Nephron (organoid): Measurements from ENCODE around the gene SOX18.

Experiments
- H3K27ac Mint-ChIP-seq, 3 experiments: 2 replicates each; pipeline ENCODE4 v1.8.0; 2020; ENCODE audit warnings: mixed read lengths in 3 of 3, mild to moderate bottlenecking in 2 of 3, moderate library complexity in 1 of 3
- H3K27me3 Mint-ChIP-seq: 2 replicates; pipeline ENCODE4 v1.8.0; 2021; ENCODE audit warnings: low read depth, mild to moderate bottlenecking, moderate library complexity, mixed read lengths
- H3K36me3 Mint-ChIP-seq: 2 replicates; pipeline ENCODE4 v1.8.0; 2020; ENCODE audit warnings: low read depth, mixed read lengths
- H3K4me1 Mint-ChIP-seq: 2 replicates; pipeline ENCODE4 v1.8.0; 2020; ENCODE audit warnings: mixed read lengths
- H3K4me3 Mint-ChIP-seq, 3 experiments: 2 replicates each; pipeline ENCODE4 v1.8.0; 2020; ENCODE audit warnings: mild to moderate bottlenecking in 3 of 3, mixed read lengths in 3 of 3, moderate library complexity in 2 of 3
- H3K9me3 Mint-ChIP-seq: 2 replicates; pipeline ENCODE4 v1.8.0; 2020; ENCODE audit warnings: mixed read lengths
- CTCF ChIP-seq, 3 experiments: fragments of 200-600 bp; sonication (generic); IDR thresholded peaks; one replicate each; pipeline ENCODE4 v1.5.0; 2021; ENCODE audit warnings: antibody characterized with exemption in 3 of 3; ENCODE audit not compliant: unreplicated experiment in 3 of 3

SOX18 gene

DNA sequence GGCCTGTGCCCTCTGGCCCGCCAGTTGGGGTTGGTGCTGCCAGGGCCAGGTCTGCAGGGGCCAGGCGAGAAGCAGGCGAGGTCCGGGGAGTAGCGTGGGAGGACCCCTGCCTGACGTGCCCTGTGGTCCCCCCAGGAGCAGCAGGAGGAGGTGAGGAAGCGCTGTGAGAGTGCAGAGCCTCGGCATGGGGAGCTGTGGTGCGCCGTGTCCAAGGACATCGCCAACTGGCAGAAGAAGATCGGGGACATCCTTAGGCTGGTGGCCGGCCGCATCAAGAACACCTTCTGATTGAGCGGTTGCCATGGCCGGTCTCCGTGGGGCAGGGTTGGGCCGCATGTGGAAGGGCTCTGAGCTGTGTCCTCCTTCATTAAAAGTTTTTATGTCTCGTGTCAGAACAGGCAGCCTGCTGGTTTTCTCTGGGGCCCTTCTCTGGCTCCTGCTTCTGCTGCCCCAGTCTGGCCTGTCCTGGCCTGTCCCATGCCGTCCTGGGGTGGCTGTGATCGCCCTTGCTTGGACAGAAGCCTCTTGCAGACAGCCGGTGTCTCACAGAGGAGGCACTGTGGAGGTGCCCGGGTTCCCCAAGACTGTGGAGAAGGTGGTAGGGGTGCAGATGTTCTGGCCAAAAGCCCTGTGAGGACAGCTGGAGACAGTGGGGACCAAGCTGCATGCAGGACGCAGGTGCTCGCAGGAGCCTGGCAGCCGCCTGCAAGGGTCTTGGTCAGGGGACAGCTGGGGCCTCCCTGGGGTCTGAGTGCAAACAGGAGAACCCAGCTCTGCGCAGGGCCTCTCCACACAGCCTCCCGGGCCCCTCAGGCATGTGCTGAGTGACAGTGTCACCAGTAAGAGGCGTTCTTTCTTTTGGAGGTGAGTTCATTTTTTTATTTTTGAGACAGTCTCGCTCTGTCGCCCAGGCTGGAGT, 16.5 kb downstream of the SOX18 start:
- Mint-ChIP-seq H3K9me3 (no peaks in the 10 kb centered on the region), H3K4me3 (no peak overlapping the region), H3K27me3 (peaks cover 25% of the 10 kb centered on the region), H3K4me1 (peaks cover 16% of the 10 kb centered on the region), H3K27ac (no peak overlapping the region), H3K36me3 (peaks cover 35% of the 10 kb centered on the region)
- no peak for TF ChIP-seq CTCF (IDR thresholded peaks at IDR 0.05; ENCODE audit: unreplicated experiment in 3 of 3)

GRCh38 chr20:64031822-64032314, 17.6 kb downstream of the SOX18 start:
- Mint-ChIP-seq H3K9me3 (no peaks in the 10 kb centered on the region), H3K27me3 (peaks cover 15% of the 10 kb centered on the region), H3K36me3 (peaks cover 44% of the 10 kb centered on the region), H3K27ac (no peak overlapping the region), H3K4me3 (no peak overlapping the region), H3K4me1 (peaks cover 16% of the 10 kb centered on the region)
- no peak for TF ChIP-seq CTCF (IDR thresholded peaks at IDR 0.05; ENCODE audit: unreplicated experiment in 3 of 3)

GRCh38 chr20:64030371-64031134, 18.9 kb downstream of the SOX18 start:
- Mint-ChIP-seq H3K27me3 (peaks cover 11% of the 10 kb centered on the region), H3K4me3 (no peak overlapping the region), H3K36me3 (peaks cover 50% of the 10 kb centered on the region), H3K9me3 (no peaks in the 10 kb centered on the region), H3K4me1 (peaks cover 16% of the 10 kb centered on the region), H3K27ac (no peak overlapping the region)
- no peak for TF ChIP-seq CTCF (IDR thresholded peaks at IDR 0.05; ENCODE audit: unreplicated experiment in 3 of 3)

DNA sequence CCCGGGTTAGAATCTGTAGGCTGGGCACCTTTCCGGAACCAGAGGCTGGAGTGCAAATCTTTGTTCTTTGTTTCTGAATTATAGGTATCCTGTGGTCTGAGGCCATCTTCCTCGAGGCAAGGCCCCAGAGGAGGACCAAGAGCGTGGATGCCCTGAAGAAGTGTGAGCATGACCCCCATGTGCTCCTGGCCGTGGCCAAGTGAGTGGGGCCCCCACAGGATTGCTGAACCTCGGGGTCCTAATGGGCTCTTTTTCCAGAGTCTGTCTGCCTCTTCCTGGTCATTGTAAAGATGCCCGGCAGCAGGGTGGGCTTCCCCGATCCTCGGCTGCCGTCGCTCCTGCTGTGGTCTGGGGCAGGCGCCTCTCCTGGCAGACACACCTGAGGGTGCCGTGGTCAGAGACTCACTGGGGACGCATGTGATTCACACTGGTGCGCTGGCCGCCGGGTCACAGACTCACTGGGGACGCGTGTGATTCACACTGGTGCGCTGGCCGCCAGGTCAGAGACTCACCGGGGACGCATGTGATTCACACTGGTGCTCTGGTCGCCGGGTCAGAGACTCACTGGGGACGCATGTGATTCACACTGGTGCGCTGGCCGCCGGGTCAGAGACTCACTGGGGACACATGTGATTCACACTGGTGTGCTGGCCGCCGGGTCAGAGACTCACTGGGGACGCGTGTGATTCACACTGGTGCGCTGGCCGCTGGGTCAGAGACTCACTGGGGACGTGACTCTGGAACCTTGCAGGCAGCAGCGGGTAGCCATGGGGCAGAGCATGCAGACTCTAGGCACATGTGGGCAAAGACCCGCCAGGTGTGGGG, 19.9 kb downstream of the SOX18 start:
- H3K9me3 Mint-ChIP-seq = no peaks in the 10 kb centered on the region
- peaks cover 6% of the 10 kb centered on the region for H3K27me3 Mint-ChIP-seq
- no peak overlapping the region for H3K4me3 Mint-ChIP-seq

More for the DNA sequence above, 19.9 kb downstream of the SOX18 start:
- H3K27ac Mint-ChIP-seq = no peak overlapping the region
- TF ChIP-seq CTCF (IDR thresholded peaks at IDR 0.05; ENCODE audit: unreplicated experiment in 3 of 3) = no peak
- H3K36me3 Mint-ChIP-seq = peaks cover 53% of the 10 kb centered on the region
- H3K4me1 Mint-ChIP-seq = peaks cover 10% of the 10 kb centered on the region
